GM12892 (cell line): ENCODE data around the gene MTMR10.

ENCODE experiments used
- DNase-seq: peaks from one replicate; pipeline ENCODE4 v3.0.0; 2011; ENCODE audit not compliant: insufficient read length
- FAIRE-seq: peaks from 2 replicates; lab custom pipeline; 2011; peaks lifted over from hg19 to GRCh38; lab: Jason Lieb, UNC
- POLR2A ChIP-seq: IDR thresholded peaks from 2 replicates; pipeline ENCODE4 v1.6.1; 2011; ENCODE audit warnings: low read depth, low read length, control low read depth
- POLR2AphosphoS5 ChIP-seq: IDR thresholded peaks from 2 replicates; pipeline ENCODE4 v1.6.1; 2011; ENCODE audit warnings: low read depth, low read length, control low read depth
- TAF1 ChIP-seq: IDR thresholded peaks from 2 replicates; pipeline ENCODE4 v1.6.1; 2011; ENCODE audit warnings: low read depth, mild to moderate bottlenecking, control low read depth, low read length, borderline replicate concordance

Gene MTMR10

GRCh38 chr15:31010036-31010435, 18.6 kb upstream of the MTMR10 start:
- DNase-seq (no peak), FAIRE-seq (peak; percentile 27)
- no peak for TF ChIP-seq POLR2A
- TF ChIP-seq TAF1 = no peak
- TF ChIP-seq POLR2AphosphoS5 = no peak

GRCh38 chr15:31005660-31006059, 14.2 kb upstream of the MTMR10 start:
- peak; percentile 88 for FAIRE-seq
- TF ChIP-seq POLR2AphosphoS5 = no peak
- no peak for TF ChIP-seq TAF1
- no peak for TF ChIP-seq POLR2A
- DNase-seq = no peak

GRCh38 chr15:31004220-31004733, 12.8 kb upstream of the MTMR10 start:
- no peak for DNase-seq

GRCh38 chr15:31001702-31002101, 10.3 kb upstream of the MTMR10 start:
- FAIRE-seq (no peak), DNase-seq (no peak)
- TF ChIP-seq POLR2A = no peak
- no peak for TF ChIP-seq TAF1
- TF ChIP-seq POLR2AphosphoS5 = no peak

More at GRCh38 chr15:31004220-31004733, 12.8 kb upstream of the MTMR10 start:
- FAIRE-seq = peak; percentile 95
- TF ChIP-seq POLR2A (peak; percentile 66), POLR2AphosphoS5 (peak; percentile 52; the same call in 1 of the 2 replicates), TAF1 (peak; percentile 62; the same call in 1 of the 2 replicates)

GRCh38 chr15:30999729-31000128, 8.3 kb upstream of the MTMR10 start:
- DNase-seq (no peak), FAIRE-seq (no peak)
- TF ChIP-seq TAF1 (no peak), POLR2A (no peak), POLR2AphosphoS5 (no peak)

- TF ChIP-seq POLR2AphosphoS5 (no peak), POLR2A (no peak), TAF1 (no peak)
- DNase-seq (no peak), FAIRE-seq (no peak)
These were observed 5.8 kb upstream of the MTMR10 start for GRCh38 chr15:30997270-30997669.

- FAIRE-seq (no peak), DNase-seq (no peak)
- TF ChIP-seq TAF1 = no peak
- TF ChIP-seq POLR2A = no peak
- TF ChIP-seq POLR2AphosphoS5 = no peak
These were observed 929 bp upstream of the MTMR10 start for GRCh38 chr15:30992249-30992864.

GRCh38 chr15:30990446-30991254, 778 bp downstream of the MTMR10 start:
- no peak for TF ChIP-seq POLR2A
- TF ChIP-seq TAF1 = no peak
- no peak for TF ChIP-seq POLR2AphosphoS5
- peak; percentile 60 for FAIRE-seq
- DNase-seq = no peak

GRCh38 chr15:30990036-30990435, 1.4 kb downstream of the MTMR10 start:
- DNase-seq (no peak), FAIRE-seq (peak; percentile 24)
- TF ChIP-seq POLR2A (no peak), POLR2AphosphoS5 (no peak), TAF1 (no peak)

GRCh38 chr15:30985081-30985531, 6.3 kb downstream of the MTMR10 start:
- peak; percentile 92 for FAIRE-seq
- DNase-seq = no peak
- no peak for TF ChIP-seq POLR2AphosphoS5
- no peak for TF ChIP-seq POLR2A

GRCh38 chr15:30984542-30984941, 6.9 kb downstream of the MTMR10 start:
- TF ChIP-seq POLR2A (no peak), POLR2AphosphoS5 (no peak), TAF1 (no peak)
- FAIRE-seq = peak; percentile 56
- DNase-seq = no peak

GRCh38 chr15:30984118-30984517, 7.3 kb downstream of the MTMR10 start:
- TF ChIP-seq POLR2A (no peak), POLR2AphosphoS5 (no peak), TAF1 (no peak)
- DNase-seq (no peak), FAIRE-seq (no peak)

- TF ChIP-seq TAF1 = no peak
- TF ChIP-seq POLR2AphosphoS5 = no peak
- no peak for TF ChIP-seq POLR2A
- DNase-seq (no peak), FAIRE-seq (no peak)
These were observed 12.0 kb downstream of the MTMR10 start for GRCh38 chr15:30979457-30979856.
